Measurements from ENCODE around the gene TRPV6.

TRPV6 gene

GRCh38 chr7:142856565-142857245 lies 28.8 kb downstream of the TRPV6 start:
- in situ Hi-C loops (cut with MboI; ENCODE audit: low sequenced_read_pairs): loop anchor here (25.0 kb wide), 1 partner anchor 356 kb away; the partner anchor contains the start of gene TAS2R40

- in situ Hi-C loops (cut with MboI; ENCODE audit: low sequenced_read_pairs): loop anchor here (25.0 kb wide), 1 partner anchor 356 kb away; the partner anchor contains the start of gene TAS2R40
Observed at GRCh38 chr7:142855756-142856564, 29.6 kb downstream of the TRPV6 start.

- in situ Hi-C loops (cut with MboI; ENCODE audit: low sequenced_read_pairs): loop anchor here (25.0 kb wide), 1 partner anchor 357 kb away; the partner anchor contains the start of gene TAS2R40
Observed at GRCh38 chr7:142855114-142855743, 30.3 kb downstream of the TRPV6 start.

- in situ Hi-C loops (cut with MboI; ENCODE audit: low sequenced_read_pairs): loop anchor here (25.0 kb wide), 1 partner anchor 358 kb away; the partner anchor contains the start of gene TAS2R40
Observed at GRCh38 chr7:142854372-142855113, 31.0 kb downstream of the TRPV6 start, which contains the start of gene EPHB6. TSS of gene EPHB6 (plus strand) at chr7:142855076. CDS start at chr7:142863228, 8,152 bp downstream.

GRCh38 chr7:142853739-142854371 lies 31.7 kb downstream of the TRPV6 start:
- in situ Hi-C loops (cut with MboI; ENCODE audit: low sequenced_read_pairs): loop anchor here (25.0 kb wide), 1 partner anchor 358 kb away; the partner anchor contains the start of gene TAS2R40

- in situ Hi-C loops (cut with MboI; ENCODE audit: low sequenced_read_pairs): loop anchor here (25.0 kb wide), 1 partner anchor 360 kb away; the partner anchor contains the start of gene TAS2R40
Observed at GRCh38 chr7:142851919-142852318, 33.6 kb downstream of the TRPV6 start.

GRCh38 chr7:142851269-142851668 lies 34.3 kb downstream of the TRPV6 start:
- in situ Hi-C loops (cut with MboI; ENCODE audit: low sequenced_read_pairs): loop anchor here (25.0 kb wide), 1 partner anchor 361 kb away; the partner anchor contains the start of gene TAS2R40

- in situ Hi-C loops (cut with MboI; ENCODE audit: low sequenced_read_pairs): no loop called here
Observed at GRCh38 chr7:142847353-142847752, 38.2 kb downstream of the TRPV6 start.

GRCh38 chr7:142842251-142842766 lies 43.2 kb downstream of the TRPV6 start:
- in situ Hi-C loops (cut with MboI; ENCODE audit: low sequenced_read_pairs): no loop called here

GRCh38 chr7:142838461-142839213 lies 46.9 kb downstream of the TRPV6 start:
- in situ Hi-C loops (cut with MboI; ENCODE audit: low sequenced_read_pairs): no loop called here

- in situ Hi-C loops (cut with MboI; ENCODE audit: low sequenced_read_pairs): no loop called here
Observed at GRCh38 chr7:142836426-142836825, 49.1 kb downstream of the TRPV6 start.

- in situ Hi-C loops (cut with MboI; ENCODE audit: low sequenced_read_pairs): no loop called here
Observed at GRCh38 chr7:142835487-142835886, 50.1 kb downstream of the TRPV6 start.

GRCh38 chr7:142833174-142834048 lies 52.1 kb downstream of the TRPV6 start:
- in situ Hi-C loops (cut with MboI; ENCODE audit: low sequenced_read_pairs): no loop called here

- in situ Hi-C loops (cut with MboI; ENCODE audit: low sequenced_read_pairs): no loop called here
Observed at GRCh38 chr7:142832417-142832816, 53.1 kb downstream of the TRPV6 start.

GRCh38 chr7:142827951-142828500 lies 57.5 kb downstream of the TRPV6 start:
- in situ Hi-C loops (cut with MboI; ENCODE audit: low sequenced_read_pairs): no loop called here

- in situ Hi-C loops (cut with MboI; ENCODE audit: low sequenced_read_pairs): no loop called here
Observed at GRCh38 chr7:142822714-142823113, 62.8 kb downstream of the TRPV6 start.
